Measurements from ENCODE around the gene P4HA2.

GRCh38 chr5:132207778-132208177 lies 19.9 kb downstream of the P4HA2 start:
- TF ChIP-seq POLR2AphosphoS5 (IDR thresholded peaks at IDR 0.05; ENCODE audit: low read depth, low read length) = no peak
- TF ChIP-seq TAF1 (IDR thresholded peaks at IDR 0.05; ENCODE audit: low read depth, low read length) = no peak
- TF ChIP-seq MAX (IDR thresholded peaks at IDR 0.05) = 0 out of 2 replicates have a peak, but pooled peaks have one; percentile 28
- TF ChIP-seq POLR2A (IDR thresholded peaks at IDR 0.05; ENCODE audit: control extremely low read depth in 1 of 2, low read depth in 2 of 2, low read length in 2 of 2) = no peak
- TF ChIP-seq CTCF (IDR thresholded peaks at IDR 0.05; ENCODE audit: control extremely low read depth in 1 of 3, insufficient read depth in 1 of 3, low read depth in 1 of 3, low read length in 3 of 3) = no peak
- TF ChIP-seq EZH2 (IDR thresholded peaks at IDR 0.05; ENCODE audit: low read depth, low read length, severe bottlenecking) = no peak
- TF ChIP-seq TBP (IDR thresholded peaks at IDR 0.05; ENCODE audit: low read depth, low read length) = no peak
- no peak for TF ChIP-seq EGR1 (IDR thresholded peaks at IDR 0.05; ENCODE audit: borderline replicate concordance, low read depth, low read length)

Measured in H1 (cell line).